Neural progenitor cell (in vitro differentiated cells): ENCODE measurements around the gene MYH7B. TPM values are rescaled to one million over a fixed set of nuclear protein-coding genes. Genes with fewer than 3 reads are reported as not detected.

Experiments
- DNase-seq: peaks from one replicate; pipeline ENCODE4 v3.0.0-alpha.2; 2016; ENCODE audit warnings: low spot score
- H2AFZ ChIP-seq: fragments of 200-600 bp; sonication (generic); replicated peaks from 2 replicates; pipeline ENCODE4 v1.6.1; 2016; ENCODE audit warnings: antibody characterized with exemption
- H3F3A ChIP-seq: fragments of 200-600 bp; sonication (generic); 2 replicates; pipeline ENCODE4 v1.6.1; 2016; ENCODE audit warnings: antibody characterized with exemption, low read depth
- H3K27ac ChIP-seq: fragments of 200-600 bp; sonication (generic); 2 replicates; pipeline ENCODE4 v1.5.1; 2016; ENCODE audit warnings: mild to moderate bottlenecking
- H3K27me3 ChIP-seq: fragments of 200-600 bp; sonication (generic); 2 replicates; pipeline ENCODE4 v1.6.1; 2016; ENCODE audit warnings: mild to moderate bottlenecking, moderate library complexity
- H3K36me3 ChIP-seq: fragments of 200-600 bp; sonication (generic); 2 replicates; pipeline ENCODE4 v1.5.1; 2016
- H3K4me1 ChIP-seq: fragments of 200-600 bp; sonication (generic); 2 replicates; pipeline ENCODE4 v1.6.1; 2016; ENCODE audit warnings: mixed run types
- H3K4me2 ChIP-seq: fragments of 200-600 bp; sonication (generic); 2 replicates; pipeline ENCODE4 v1.6.1; 2016
- H3K4me3 ChIP-seq: fragments of 200-600 bp; sonication (generic); 2 replicates; pipeline ENCODE4 v1.5.1; 2016
- H3K79me2 ChIP-seq: fragments of 200-600 bp; sonication (generic); 2 replicates; pipeline ENCODE4 v1.6.1; 2016; ENCODE audit warnings: low read depth
- H3K9ac ChIP-seq: fragments of 200-600 bp; sonication (generic); 2 replicates; pipeline ENCODE4 v1.6.1; 2016
- H3K9me3 ChIP-seq: fragments of 200-600 bp; sonication (generic); 2 replicates; pipeline ENCODE4 v1.5.1; 2016; ENCODE audit warnings: low read depth
- H4K20me1 ChIP-seq: fragments of 200-600 bp; sonication (generic); 2 replicates; pipeline ENCODE4 v1.6.1; 2016; ENCODE audit warnings: low read depth
- H3K27ac Mint-ChIP-seq: 3 replicates; pipeline ENCODE4 v1.8.0; 2021; ENCODE audit warnings: mixed read lengths
- H3K27me3 Mint-ChIP-seq: 2 replicates; pipeline ENCODE4 v1.8.0; 2022; ENCODE audit warnings: low read depth, mild to moderate bottlenecking, inconsistent platforms, moderate library complexity, mixed read lengths; ENCODE audit not compliant: insufficient read depth
- H3K36me3 Mint-ChIP-seq: 3 replicates; pipeline ENCODE4 v1.8.0; 2021; ENCODE audit warnings: mixed read lengths
- H3K4me1 Mint-ChIP-seq: 3 replicates; pipeline ENCODE4 v1.8.0; 2021; ENCODE audit warnings: mixed read lengths
- H3K4me3 Mint-ChIP-seq: 3 replicates; pipeline ENCODE4 v1.8.0; 2021; ENCODE audit warnings: mild to moderate bottlenecking, moderate library complexity, mixed read lengths
- H3K9me3 Mint-ChIP-seq: 3 replicates; pipeline ENCODE4 v1.8.0; 2020; ENCODE audit warnings: mixed read lengths
- CTCF ChIP-seq: fragments of 200-600 bp; sonication (generic); IDR thresholded peaks from 2 replicates; pipeline ENCODE4 v1.5.1; 2017; ENCODE audit warnings: antibody characterized with exemption, mild to moderate bottlenecking
- EZH2 ChIP-seq: fragments of 200-600 bp; sonication (generic); IDR thresholded peaks from 2 replicates; pipeline ENCODE4 v1.6.1; 2017; ENCODE audit warnings: antibody characterized with exemption, mild to moderate bottlenecking, moderate library complexity
- EZH2phosphoT487 ChIP-seq: fragments of 200-600 bp; sonication (generic); IDR thresholded peaks from 2 replicates; pipeline ENCODE4 v1.6.1; 2017; ENCODE audit warnings: antibody characterized with exemption
- total RNA-seq: library from RNA; depleted of rRNA; stranded (reverse); fragments of >200 nt; gene quantifications from 2 replicates; pipeline ENCODE4 v1.2.3, GENCODE V29; 2015; ENCODE audit warnings: low replicate concordance

Gene MYH7B
- total RNA-seq, 1 donor from 2014 or later, result not detected

- peaks cover 7% of the 10 kb centered on the region for H3K27me3 ChIP-seq
- Mint-ChIP-seq H3K4me3 (no peak overlapping the region), H3K27ac (no peak overlapping the region)
Observed at GRCh38 chr20:34978092-34978744, 22.6 kb downstream of the MYH7B start.

GRCh38 chr20:34979366-34980153, 23.9 kb downstream of the MYH7B start:
- Histone ChIP-seq H3K27ac (no peak overlapping the region), H2AFZ (no peak overlapping the region), H3K36me3 (no peaks in the 10 kb centered on the region), H4K20me1 (no peaks in the 10 kb centered on the region), H3K79me2 (no peaks in the 10 kb centered on the region), H3K9ac (no peak overlapping the region), H3K4me3 (no peak overlapping the region), H3K9me3 (no peaks in the 10 kb centered on the region), H3F3A (peaks cover 8% of the 10 kb centered on the region), H3K27me3 (peaks cover 19% of the 10 kb centered on the region), H3K4me1 (peaks cover 25% of the 10 kb centered on the region), H3K4me2 (no peak overlapping the region)
- TF ChIP-seq EZH2, result no peak
- no peak for TF ChIP-seq EZH2phosphoT487
- no peak for TF ChIP-seq CTCF
- no peaks in the 10 kb centered on the region for H3K9me3 Mint-ChIP-seq
- H3K4me3 Mint-ChIP-seq, result no peak overlapping the region
- H3K27me3 Mint-ChIP-seq, result peaks cover 7% of the 10 kb centered on the region
- no peaks in the 10 kb centered on the region for H3K36me3 Mint-ChIP-seq
- DNase-seq, result peak; percentile 53
- H3K4me1 Mint-ChIP-seq, result peaks cover 26% of the 10 kb centered on the region
- no peak overlapping the region for H3K27ac Mint-ChIP-seq

More at GRCh38 chr20:34978092-34978744, 22.6 kb downstream of the MYH7B start:
- no peaks in the 10 kb centered on the region for H3K36me3 Mint-ChIP-seq
- Histone ChIP-seq H2AFZ (no peak overlapping the region), H3K27ac (no peak overlapping the region), H3K4me3 (no peak overlapping the region), H3K9me3 (no peaks in the 10 kb centered on the region), H4K20me1 (no peaks in the 10 kb centered on the region), H3F3A (peaks cover 6% of the 10 kb centered on the region), H3K36me3 (no peaks in the 10 kb centered on the region), H3K9ac (no peak overlapping the region), H3K4me1 (peaks cover 12% of the 10 kb centered on the region), H3K4me2 (no peak overlapping the region), H3K79me2 (no peaks in the 10 kb centered on the region)
- peaks cover 7% of the 10 kb centered on the region for H3K27me3 Mint-ChIP-seq
- no peak for DNase-seq
- H3K4me1 Mint-ChIP-seq, result peaks cover 18% of the 10 kb centered on the region
- TF ChIP-seq EZH2phosphoT487, result no peak
- no peak for TF ChIP-seq EZH2
- TF ChIP-seq CTCF, result no peak
- no peaks in the 10 kb centered on the region for H3K9me3 Mint-ChIP-seq

DNA sequence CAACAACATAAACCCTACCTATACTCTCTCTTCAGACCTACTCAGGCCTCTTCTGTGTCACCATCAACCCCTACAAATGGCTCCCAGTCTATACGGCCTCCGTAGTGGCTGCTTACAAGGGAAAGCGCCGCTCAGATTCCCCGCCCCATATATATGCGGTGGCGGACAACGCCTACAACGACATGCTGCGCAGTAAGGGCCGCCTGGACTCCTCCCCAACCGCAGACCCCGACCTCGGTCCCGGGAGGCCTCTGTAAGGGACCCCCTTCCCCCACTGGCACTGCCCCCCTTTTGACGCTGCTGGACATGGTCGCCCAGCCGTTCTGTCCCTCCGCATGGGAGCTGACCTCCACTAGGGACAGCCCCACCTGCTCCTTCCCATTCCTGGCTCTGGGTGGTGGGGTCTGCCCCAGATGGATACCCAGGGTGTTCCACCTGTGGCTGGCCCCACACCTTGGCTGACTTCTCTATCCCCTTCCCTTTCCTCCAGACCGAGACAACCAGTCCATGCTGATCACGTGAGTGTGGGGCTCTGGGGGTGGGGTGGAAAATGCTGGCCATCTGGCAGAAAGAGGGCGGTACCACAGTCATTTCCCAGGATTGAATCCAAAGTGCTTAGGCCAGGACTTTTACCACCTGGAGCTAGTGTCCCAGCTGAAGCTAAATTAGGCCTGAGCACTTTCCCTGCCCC, 25.0 kb downstream of the MYH7B start:
- no peak overlapping the region for H3K27ac ChIP-seq
- H3K36me3 Mint-ChIP-seq, result no peaks in the 10 kb centered on the region
- no peak overlapping the region for H3K4me3 Mint-ChIP-seq
- no peak overlapping the region for H3K4me3 ChIP-seq
- H3K9me3 Mint-ChIP-seq, result no peaks in the 10 kb centered on the region
- peaks cover 27% of the 10 kb centered on the region for H3K4me1 ChIP-seq
- DNase-seq, result peak; percentile 32
- TF ChIP-seq CTCF (no peak), EZH2 (no peak), EZH2phosphoT487 (no peak)
- H3K27me3 Mint-ChIP-seq, result peaks cover 12% of the 10 kb centered on the region
- no peaks in the 10 kb centered on the region for H4K20me1 ChIP-seq
- peaks cover 31% of the 10 kb centered on the region for H3K4me1 Mint-ChIP-seq
- no peak overlapping the region for H3K9ac ChIP-seq
- no peak overlapping the region for H3K27ac Mint-ChIP-seq
- H3F3A ChIP-seq, result peaks cover 8% of the 10 kb centered on the region
- no peaks in the 10 kb centered on the region for H3K9me3 ChIP-seq
- H3K79me2 ChIP-seq, result no peaks in the 10 kb centered on the region
- H2AFZ ChIP-seq, result peak overlapping the region; percentile 50
- H3K27me3 ChIP-seq, result peaks cover 19% of the 10 kb centered on the region
- H3K4me2 ChIP-seq, result peak overlapping the region; percentile 22
- no peaks in the 10 kb centered on the region for H3K36me3 ChIP-seq
